ENCODE measurements around the gene CTSH.
"Not testable (repeated sequence)": the region's sequence is repeated elsewhere in the genome, so short reads cannot be mapped to it uniquely, and the experiment has no call there.

CTSH gene

GRCh38 chr15:78921940-78922339 lies 22.9 kb downstream of the CTSH start:
- DNase-seq: no peak

- no peak for DNase-seq
Observed at GRCh38 chr15:78921517-78921916, 23.3 kb downstream of the CTSH start.

DNA sequence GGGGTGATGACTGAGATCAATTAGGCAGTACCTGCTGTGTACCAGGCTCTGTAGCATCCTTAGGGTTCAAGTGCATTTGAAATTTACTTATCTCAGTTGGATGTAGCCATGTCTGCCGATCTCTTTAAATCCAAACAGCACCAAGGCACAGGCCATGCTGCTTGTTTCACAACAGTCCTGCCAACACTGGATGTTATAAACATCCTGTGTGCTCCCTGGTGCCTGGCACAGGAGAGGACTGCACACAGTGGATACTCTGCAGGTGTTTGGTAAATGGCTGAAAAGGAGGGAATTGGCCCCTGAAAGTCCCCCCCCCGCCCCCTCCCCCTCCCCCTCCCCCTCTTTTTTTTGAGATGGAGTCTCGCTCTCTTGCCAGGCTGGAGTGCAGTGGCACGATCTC lies 27.0 kb downstream of the CTSH start:
- no peak for DNase-seq

DNA sequence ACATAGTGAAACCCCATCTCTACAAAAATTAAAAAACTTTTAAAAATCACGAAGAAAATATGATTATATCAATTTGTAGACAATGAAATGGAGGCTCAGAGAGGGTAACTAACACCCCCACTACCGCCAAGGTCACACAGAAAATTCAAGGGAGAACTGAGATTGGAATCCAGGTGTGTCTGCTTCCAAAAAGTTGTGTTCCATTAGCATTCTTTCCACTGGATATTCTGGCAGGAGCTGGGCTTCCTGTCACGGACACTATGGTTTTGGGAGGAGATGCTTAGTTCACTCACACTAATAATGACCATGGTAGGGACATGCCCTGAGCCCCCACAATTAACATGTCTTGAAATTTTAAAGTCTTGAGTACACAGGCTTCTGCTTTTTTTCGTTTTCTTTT lies 28.8 kb downstream of the CTSH start:
- DNase-seq: no peak

GRCh38 chr15:78915341-78916087 lies 29.3 kb downstream of the CTSH start:
- DNase-seq: peak; percentile 91

GRCh38 chr15:78914027-78914764 lies 30.6 kb downstream of the CTSH start:
- DNase-seq: peak; percentile 50

- DNase-seq: no peak
Observed at GRCh38 chr15:78913012-78913411, 31.8 kb downstream of the CTSH start.

- peak; percentile 42 for DNase-seq
Observed at GRCh38 chr15:78912316-78912715, 32.5 kb downstream of the CTSH start.

- DNase-seq: no peak
Observed at GRCh38 chr15:78910271-78910670, 34.6 kb downstream of the CTSH start.

GRCh38 chr15:78909791-78910228 lies 35.0 kb downstream of the CTSH start:
- peak; percentile 61 for DNase-seq

- no peak for DNase-seq
Observed at GRCh38 chr15:78909160-78909695, 35.6 kb downstream of the CTSH start.

- no peak for DNase-seq
Observed at GRCh38 chr15:78907577-78907976, 37.3 kb downstream of the CTSH start.

GRCh38 chr15:78906316-78906620 lies 38.6 kb downstream of the CTSH start:
- no peak for DNase-seq

DNA sequence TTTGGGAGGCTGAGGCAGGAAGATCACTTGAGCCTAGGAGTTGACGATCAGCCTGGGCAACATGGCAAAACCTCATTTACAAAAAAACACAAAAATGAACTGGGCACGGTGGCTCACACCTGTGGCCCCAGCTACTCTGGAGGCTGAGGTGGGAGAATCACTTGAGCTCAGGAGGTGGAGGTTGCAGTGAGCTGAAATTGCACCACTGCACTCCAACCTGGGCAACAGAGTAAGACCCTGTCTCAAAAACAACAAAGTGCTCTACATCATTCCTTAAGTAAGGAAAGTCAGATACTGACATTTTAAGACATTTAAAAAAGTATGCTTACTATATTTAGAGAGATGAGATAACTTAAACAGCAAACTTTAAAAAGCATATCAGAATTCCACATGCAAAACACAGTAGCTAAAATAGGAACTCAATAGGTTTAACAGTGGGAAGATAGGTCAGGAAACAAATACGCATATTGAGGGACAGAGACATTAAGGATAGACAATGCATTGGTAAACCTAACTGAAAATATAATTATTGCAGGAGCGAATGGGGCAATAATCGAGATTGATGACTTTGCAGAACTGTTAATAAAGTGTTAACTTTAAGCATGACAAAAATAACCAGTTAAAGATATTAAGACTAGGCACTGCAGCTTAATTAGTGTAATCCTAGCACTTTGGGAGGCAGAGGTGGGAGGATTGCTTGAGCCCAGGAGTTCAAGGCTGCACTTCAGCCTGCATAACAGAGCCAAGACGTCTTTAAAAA lies 40.1 kb downstream of the CTSH start:
- no peak for DNase-seq

- DNase-seq: not testable (repeated sequence)
Observed at GRCh38 chr15:78902281-78903032, 42.4 kb downstream of the CTSH start.

- not testable (repeated sequence) for DNase-seq
Observed at GRCh38 chr15:78900819-78901533, 43.9 kb downstream of the CTSH start.

DNA sequence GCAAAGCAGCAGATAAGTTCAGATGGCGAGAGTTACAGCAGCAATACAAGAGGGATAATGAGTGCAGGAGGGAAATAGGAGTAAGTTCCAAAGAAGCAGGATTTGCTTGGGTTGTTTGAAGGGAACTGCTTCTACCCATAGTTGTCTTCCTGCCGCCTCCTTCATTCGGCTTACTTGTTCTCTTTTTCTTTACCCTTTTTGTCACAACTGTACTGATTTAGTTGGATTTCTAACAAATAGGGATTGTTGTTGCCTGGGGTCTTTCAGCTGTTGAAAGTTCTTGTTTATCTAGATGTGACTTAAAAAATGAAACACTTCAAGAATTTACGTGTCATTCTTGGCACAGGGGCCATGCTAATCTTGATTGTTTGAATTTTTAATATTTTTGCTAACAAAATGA lies 46.3 kb downstream of the CTSH start:
- no peak for DNase-seq

- no peak for DNase-seq
Observed at GRCh38 chr15:78895471-78895870, 49.4 kb downstream of the CTSH start.

- no peak for DNase-seq
Observed at GRCh38 chr15:78893538-78893937, 51.3 kb downstream of the CTSH start.

DNA sequence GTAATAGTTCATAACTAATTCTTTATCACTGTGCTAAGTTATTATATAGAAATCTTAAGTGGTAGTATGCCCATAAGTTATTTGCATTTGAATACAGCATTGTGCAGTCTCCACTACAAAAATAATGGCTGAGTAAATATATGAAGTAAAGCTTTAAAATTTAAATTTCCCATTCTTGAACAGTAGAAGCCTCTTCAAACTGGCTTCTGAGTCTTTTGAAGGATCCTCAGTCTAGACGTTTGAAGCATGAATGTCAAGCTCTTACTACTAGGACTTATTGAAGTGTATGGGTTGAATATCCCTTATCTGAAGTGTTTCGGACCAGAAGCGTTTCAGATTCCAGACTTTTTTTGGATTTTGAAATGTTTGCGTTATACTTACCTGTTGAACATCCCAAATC lies 55.8 kb downstream of the CTSH start:
- no peak for DNase-seq

DNA sequence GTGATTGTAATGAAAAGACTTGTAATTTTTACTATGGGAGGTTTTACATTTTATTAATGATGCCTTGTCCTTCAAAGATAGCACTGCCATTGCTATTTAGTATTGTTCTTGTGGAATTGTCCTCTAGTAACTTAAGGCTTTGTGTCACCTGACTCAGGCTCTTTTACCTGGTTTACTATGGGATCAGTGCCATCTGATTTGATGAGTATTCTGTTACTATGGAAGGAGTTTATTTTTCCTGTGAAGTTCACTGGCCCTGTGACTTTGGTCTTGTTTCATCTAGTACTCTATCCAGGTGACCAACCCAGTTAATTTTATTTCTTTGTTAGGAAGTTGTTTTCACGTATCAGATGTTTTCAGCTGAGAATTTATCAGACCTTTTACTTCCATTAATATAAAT lies 63.2 kb downstream of the CTSH start:
- no peak for DNase-seq

DNA sequence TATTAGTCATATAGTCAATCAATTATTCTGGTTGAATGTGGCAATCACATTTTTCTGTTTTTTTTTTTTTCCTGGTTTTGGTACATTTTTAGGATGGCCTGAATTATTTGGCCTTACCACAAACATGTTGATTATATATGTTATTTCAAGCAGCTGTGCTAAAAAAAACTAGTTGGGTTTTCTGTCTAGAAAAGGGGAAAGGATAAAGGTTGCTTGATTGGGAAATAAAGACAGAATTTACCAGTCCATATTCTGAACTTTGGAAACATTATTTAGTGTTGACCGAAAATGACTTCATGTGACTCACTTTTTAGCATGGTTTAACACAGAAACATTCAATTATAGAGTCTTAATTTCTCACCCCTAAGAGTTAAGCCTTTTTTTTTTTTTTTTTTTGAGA lies 64.0 kb downstream of the CTSH start:
- DNase-seq: no peak
